ENCODE results near the gene USP12.
"Not testable (repeated sequence)": the region's sequence is repeated elsewhere in the genome, so short reads cannot be mapped to it uniquely, and the experiment has no call there.

Gene USP12

DNA sequence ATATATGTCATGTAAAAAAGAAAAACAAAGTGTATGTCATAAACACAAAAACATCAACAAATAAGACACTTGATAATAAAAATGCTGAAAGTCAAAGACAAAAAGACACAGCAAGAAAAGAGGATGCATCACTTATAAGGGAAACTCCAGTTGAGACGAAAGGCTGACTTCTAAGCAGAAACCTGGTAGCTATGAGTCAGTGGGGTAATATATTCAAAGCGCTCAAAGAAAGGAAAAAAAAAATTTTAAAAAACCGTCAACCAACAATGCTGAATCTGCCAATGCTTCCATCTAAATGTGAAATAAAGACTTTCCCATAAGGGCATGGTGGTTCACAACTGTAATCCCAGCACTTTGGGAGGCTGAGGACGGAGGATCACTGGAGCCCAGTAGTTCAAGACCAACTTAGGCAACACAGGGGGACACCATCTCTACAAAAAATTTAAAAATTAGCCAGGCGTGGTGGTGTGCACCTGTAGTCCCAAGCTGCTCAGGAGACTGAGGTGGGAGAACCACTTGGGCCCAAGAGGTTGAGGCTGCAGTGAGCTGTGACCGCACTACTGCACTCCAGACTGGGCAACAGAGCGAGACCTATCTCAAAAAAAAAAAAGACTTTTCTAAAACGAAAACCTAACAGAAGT lies 24.0 kb downstream of the USP12 start:
- peak in 1 of 5 donors; percentile 67 for DNase-seq

DNA sequence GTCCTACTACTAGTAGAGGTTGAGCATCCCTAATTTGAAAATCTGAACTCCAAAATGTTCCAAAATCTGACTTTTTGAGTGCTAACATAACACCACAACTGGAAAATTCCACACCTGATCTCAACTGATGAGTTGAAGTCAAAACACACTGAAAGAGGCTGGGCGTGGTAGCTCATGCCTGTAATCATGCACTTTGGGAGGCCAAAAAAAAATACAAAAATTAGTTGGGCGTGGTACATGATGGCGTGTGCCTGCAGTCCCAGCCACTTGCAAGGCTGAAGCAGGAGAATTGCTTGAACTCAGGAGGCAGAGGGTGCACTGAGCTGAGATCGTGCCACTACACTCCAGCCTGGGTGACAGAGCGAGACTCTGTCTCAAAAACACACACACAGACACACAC lies 29.9 kb downstream of the USP12 start:
- DNase-seq: no peak

DNA sequence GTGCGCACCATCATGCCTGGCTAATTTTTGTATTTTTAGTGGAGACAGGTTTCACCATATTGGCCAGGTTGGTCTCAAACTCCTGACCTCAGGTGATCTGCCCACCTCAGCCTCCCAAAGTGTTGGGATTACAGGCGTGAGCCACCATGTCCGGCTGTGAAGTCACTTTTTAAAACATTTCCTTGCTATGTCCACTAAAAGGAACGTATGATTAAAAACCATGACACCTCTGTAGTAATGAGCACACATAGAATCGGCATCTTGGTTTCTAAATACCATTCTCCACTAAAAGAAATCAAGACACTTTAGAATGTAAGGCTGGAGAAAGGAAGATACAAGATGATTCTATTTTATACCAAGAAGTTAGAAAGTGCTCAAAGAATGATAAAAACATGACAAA lies 30.5 kb downstream of the USP12 start:
- not testable (repeated sequence) for DNase-seq

DNA sequence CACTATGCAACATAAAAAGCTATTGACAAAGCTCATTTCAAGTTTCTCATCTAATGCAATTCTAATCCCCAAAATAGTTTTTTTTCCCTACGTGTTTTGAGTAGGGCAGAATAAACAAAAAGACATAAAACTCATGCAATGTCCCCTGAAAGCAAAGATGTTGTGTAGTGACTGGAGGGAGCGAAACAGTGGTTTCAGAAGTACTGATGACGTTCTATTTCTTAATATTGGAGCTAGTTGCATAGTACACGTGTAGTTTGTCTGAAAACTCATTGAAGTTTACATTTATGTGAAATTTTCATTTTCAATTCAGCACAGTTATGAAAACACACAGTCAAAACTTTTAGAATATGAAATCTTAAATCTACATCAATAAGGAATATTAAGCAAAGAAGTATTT lies 31.6 kb downstream of the USP12 start:
- no peak for DNase-seq

DNA sequence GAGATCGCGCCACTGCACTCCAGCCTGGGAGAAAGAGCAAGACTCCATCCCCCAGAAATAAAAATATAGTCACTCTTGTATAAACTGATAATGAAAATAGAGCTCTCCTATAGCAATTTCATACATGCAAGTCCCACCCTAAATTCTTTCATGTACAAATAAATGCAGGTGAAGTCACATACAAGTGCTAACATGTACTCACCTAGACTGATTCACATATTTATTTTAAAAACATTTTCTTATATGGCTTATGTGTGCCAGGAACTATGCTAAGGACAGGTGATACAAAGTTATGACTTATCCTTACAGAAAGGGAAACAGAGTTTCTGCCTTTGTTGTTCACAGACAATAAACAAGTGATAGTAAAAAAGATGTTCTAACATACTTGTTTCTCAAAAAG lies 32.0 kb downstream of the USP12 start:
- no peak for DNase-seq

DNA sequence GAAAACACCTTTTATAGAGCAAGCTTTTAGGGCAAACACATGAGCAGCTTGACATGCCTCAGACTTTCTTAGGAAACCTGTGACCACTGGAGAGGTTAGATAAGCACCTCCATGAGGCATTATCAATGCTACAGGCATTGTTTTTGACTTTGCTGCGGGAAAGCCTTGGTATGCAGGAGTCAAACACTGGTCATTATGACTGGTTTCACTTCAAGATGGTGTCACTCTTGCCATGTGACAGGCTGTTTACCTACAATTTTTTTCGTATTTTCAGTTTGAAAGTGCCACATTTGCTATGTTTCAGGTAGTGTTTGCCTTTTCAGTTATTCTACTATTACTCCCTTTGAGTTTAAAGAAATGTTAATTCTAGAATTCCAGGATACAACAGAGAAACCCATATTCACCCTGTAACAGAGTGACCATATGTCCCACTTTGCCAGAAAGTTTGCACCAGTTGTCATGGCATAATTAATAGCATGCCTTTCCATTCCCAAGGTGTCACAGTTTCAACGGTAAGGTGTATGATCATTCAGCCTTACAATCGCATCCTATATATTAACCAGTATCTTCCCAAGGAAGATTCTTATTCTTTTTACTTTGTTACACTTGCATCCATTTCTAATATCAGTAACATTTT lies 33.0 kb downstream of the USP12 start:
- DNase-seq: no peak

DNA sequence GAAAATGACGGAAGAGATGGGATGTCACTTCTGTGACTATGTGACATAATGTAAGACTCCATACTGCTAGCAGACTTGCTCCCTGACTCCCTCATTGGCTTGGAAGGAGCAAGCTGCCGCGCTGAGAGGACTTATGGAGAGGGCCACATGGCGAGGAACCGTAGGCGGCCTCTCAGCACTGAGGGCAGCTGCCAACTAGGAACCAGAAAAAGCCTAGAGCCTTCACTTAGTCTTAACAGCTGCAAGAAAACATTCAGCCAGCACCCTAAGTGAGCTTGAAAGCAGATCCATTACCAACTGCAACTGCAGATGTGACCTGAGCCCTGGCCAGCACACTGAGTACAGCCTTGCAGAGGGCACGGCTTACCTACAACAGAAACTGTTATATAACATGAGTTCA lies 33.9 kb downstream of the USP12 start:
- no peak for DNase-seq

DNA sequence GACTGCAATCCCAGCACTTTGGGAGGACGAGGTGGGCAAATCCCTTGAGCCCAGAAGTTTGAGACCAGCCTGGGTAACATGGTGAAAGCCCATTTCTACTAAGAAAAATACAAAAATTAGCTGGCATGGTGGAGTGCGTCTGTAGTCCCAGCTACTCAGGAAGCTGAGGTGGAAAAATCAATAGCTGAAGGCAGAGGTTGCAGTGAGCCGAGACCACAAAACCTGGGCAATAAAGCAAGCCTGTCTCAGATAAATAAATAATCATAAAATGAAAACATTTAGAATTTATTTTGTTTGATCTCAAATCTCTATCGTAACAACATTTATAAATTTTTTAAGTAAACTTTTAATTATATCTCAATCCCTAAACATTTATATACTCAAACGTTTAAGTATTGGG lies 36.6 kb downstream of the USP12 start:
- DNase-seq: no peak

DNA sequence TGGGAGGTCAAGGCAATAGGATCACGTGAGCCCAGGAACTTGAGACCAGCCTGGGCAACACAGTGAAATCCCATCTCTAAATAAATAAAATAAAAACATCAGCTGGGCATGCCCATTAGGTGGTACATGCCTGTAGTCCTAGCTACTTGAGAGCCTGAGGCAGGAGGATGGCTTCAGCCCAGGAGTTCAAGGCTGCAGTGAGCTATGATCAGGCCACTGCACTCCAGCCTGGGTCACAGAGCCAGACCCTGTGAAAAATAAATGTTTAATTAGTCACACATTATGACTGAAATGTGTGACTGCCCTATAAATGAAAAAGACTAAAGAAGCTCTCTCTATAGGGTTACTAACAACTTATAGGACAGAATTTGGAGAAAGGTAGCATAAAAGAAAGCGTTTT lies 37.7 kb downstream of the USP12 start:
- no peak for DNase-seq

DNA sequence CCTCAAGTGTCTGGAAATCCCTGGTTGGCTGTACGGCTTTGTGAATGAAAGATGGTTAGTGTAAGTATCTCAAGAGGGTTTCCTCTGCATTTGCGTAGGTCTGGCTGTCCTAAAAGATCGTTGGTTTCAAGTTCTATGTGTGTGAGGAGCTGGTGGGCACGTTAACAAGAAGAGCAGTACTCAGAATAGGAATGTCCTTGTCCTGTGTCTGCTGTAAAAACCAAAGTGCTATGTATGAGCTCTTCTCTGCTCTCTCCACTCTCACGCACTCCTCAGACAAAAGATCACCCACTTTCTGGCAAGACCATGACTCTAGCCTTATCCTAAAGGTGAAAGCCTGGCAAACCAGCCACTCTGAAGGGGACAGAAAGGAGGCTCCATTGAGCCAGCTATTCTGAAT lies 39.1 kb downstream of the USP12 start:
- peak in 1 of 5 donors; percentile 88 for DNase-seq

DNA sequence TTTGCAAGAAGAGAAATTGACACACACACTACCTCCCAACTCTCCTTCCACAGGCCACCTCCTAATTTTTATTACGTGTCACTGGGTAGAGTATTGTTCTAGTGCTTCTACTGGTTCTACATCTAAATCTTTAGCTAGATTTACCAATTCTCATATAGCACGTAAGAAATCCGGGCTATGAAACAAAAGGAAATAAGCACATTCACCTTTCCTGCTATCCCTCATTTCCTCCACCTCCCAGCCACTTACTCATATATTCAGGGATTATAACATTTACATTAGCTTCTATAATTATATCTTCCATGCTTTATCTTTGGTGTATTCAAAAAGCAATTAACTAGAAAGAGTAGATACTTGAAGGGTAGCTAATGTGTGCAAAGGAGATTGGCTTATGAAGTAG lies 39.7 kb downstream of the USP12 start:
- no peak for DNase-seq

DNA sequence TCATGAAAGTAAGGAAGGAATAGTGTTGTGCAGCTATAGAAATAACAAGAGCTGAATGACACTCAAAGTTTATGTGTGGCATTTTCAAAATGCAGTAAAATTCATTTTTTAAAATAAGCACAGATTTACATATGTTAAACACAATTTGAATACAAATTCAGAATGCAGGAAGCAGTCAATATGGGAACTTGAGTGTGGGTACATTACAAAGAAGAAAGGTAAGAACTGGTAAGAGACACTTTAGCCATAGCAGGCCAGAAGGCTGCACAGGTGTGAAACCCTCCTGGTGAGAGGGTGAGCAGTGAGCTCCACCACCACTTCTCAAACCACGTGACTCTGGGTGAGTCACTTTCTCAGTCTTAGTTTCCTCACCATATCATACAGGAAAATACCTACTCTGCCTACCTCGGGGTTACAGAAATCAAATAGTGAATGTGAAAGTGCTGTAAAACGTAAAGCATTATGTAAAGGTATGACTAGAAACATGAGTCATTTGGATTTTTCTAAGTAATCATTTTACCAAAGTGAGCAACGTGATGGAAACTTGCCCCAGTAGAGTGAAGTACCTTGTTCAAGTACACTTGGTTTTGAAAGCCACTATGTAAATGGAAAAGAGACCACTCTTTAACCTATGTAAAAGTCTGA lies 40.5 kb downstream of the USP12 start:
- DNase-seq: peak; percentile 19 to 96 (median 44)

DNA sequence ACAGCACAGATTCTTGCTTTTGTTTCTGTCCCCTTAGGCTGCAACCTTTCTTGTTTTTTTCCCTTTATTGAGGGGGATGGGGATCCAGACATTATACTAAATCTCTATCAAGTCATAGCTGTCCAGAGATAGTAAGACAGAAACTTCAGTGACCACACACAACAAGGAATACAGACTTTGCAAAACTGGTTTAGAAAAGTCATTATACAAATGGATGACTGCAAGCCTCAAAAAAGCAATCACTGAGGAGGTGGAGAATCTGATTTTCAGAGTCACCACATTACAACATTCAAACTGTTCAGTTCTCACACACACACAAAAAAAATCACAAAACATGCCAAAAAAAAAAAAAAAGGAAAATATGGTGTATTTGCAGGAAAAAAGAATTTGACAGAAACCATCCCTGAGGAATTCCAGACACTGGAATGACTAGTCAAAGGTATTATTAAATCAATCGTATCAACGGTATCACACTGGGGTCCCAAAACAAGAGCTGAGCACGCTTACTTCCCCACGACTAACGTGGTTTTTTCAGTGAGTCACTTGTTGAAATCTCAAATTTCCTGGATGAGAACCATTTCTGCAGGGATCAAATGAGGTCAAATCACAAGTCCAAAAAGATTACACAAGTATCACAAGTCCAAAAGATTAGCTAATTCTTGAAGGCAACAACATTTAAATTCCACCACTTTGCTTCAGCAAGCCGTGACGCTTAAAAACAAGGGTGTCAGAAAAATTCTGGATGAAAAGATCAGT lies 41.2 kb downstream of the USP12 start:
- peak in 1 of 5 donors; percentile 45 for DNase-seq

DNA sequence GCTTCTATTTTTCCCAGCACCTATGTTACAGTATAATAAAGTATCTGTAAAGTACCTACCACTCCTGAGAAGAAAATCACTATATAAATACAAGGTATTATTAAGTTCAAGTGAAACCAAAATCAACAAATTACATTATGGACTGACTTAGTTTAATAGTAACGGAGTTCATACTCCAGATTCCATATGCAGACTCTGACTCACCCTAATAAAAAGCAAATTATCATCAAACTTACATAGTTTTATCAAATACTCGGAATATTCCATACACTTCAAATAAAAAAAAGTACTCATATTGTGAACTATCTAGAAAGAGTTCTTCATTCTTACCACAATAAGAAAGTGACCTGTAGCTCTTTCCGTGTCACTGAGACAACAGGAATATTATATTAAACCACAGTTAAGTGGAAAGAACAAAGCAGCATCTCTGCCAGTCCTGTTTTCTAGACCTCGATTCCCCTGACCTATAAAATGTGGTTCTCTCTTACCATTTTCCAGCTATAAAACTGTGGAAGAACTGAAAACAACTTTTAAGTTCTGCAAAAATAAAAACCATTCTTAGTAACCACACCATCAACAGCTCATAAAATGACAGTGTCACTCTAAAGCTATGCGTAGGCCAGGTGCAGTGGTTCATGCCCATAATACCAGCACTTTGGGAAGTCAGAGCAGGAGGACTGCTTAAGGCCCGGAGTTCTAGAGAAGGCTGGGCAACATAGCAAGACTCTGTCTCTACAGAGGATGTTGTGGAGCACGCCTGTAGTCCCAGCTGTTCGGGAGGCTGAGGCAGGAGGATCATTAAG lies 42.6 kb downstream of the USP12 start:
- no peak for DNase-seq

DNA sequence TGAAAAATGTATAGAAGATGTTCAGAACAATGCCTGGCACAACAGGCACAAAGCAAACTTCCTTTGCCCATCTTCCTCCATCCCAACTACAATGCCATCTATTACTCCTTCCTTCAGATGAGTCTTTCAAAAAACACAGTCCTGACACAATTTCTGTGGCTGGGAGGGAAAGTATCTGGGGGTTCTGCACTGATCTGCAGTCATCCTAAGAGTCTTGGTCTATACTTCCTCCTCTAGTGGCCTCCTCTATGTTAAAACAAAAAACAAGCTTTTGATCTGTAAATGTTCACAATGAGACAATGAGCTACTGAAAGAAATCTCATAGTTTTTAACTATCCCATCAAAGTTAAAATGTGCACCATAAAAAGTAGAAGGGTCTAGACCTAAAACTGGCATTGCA lies 44.8 kb downstream of the USP12 start:
- DNase-seq: peak in 1 of 5 donors; percentile 37

DNA sequence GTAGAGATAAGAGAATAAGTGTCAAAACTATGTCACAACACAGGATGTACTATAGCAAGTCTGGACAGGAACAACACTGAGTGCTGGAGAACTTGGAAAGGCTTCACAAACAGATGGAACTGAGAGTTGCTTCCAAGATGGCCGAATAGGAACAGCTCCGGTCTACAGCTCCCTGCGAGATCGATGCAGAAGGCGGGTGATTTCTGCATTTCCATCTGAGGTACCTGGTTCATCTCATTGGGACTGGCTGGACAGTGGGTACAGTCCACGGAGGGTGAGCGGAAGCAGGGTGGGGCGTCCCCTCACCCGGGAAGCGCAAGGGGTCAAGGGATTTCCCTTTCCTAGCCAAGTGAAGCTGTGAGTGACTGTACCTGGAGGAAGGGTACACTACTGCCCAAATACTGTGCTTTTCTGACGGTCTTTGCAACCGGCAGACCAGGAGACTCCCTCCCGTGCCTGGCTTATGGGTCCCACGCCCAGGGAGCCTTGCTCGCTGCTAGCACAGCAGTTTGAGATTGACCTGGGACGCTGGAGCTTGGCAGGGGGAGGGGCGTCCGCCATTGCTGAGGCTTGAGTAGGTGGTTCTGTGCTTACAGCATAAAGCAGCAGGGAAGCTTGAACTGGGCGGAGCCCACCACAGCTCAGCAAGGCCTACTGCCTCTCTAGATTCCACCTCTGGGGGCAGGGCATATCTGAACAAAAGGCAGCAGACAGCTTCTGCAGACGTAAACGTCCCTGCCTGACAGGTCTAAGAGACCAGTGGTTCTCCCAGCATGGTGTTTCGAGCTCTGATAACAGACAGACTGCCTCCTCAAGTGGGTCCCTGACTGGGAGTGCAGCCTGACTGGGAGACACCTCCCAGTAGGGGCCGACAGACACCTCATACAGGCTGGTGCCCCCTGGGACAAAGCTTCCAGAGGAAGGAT lies 46.0 kb downstream of the USP12 start:
- no peak for DNase-seq

DNA sequence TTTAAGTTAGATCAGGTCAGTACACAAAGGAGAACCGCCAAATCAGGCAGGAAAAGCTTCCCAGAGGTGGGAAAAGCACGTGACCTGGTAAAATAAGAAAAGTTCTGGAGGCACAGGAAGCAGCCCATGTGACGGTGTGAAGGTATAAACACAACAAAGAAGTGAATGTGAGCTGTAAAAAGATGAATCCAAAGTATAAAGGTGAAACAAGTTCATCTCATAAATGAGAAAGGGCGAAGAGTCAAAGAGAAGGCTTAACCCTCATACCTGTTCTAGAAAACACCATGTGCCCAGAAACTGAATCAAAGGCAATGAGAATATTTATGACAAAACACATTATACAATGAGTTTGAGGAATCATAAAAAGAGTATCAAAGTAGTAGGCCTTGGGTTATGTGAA lies 47.0 kb downstream of the USP12 start:
- DNase-seq: no peak

DNA sequence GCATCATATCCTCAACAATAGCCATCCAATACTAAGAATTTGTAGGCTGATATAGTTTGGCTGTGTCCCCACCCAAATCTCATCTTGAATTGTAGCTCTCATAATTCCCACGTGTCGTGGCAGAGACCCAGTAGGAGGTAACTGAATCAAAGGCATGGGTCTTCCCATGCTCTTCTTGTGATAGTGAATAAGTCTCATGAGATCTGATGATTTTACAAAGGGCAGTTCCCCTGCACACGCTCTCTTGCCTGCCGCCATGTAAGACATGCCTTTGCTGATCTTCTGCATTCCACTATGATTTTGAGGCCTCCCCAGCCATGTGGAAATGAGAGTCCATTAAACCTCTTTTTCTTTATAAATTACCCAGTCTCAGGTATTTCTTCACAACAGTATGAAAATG lies 48.2 kb downstream of the USP12 start:
- not testable (repeated sequence) for DNase-seq

DNA sequence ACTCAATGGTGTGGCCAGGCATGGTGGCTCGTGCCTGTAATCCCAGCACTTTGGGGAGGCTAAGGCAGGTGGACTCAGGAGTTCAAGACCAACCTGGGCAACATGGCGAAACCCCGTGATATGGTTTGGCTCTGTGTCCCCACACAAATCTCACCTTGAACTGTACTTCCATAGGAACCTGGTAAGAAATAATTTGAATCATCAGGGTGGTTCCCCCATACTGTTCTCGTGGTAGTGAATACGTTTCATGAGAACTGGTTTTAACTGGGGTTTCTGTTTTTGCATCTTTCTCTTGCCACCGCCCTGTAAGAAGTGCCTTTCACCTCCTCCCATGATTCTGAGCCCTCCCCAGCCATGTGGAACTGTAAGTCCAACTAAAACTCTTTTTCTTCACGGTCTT lies 49.6 kb downstream of the USP12 start:
- no peak for DNase-seq

DNA sequence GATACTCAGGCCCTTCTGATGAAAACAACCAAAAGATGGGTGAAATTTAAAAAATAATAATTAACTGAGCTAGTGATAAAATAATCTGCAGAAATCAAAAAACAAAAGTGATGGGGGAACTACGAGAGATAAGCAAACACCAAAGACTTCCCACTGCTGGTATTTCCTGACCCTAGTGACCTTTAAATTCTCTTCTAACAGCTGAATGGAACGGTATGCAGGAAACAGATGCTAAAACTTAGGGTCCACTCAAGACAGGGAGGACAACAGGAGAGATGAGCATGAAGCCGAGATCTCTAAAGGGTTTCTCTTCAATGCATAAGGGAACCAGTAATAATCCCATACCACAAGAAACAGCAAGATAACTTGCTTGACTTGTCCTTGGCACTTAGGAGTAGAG lies 50.8 kb downstream of the USP12 start:
- no peak for DNase-seq

DNA sequence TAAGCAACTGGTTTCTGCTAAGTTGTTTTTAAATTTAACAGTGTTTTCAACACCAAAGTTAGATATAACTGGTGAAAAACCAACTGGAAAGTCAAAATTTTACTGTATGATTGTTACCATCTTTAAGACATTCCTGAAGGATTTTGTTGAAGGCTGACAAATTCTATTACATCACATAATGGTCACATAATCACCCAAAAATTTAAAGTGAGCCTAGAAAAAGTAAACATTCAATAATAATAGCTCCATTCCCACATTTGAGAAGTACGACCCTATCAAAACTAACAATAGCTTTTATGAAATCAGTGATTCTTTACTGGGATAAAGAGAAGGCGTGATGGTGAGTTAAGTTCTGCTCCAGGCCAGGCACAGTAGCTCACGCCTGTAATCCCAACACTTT lies 51.6 kb downstream of the USP12 start:
- no peak for DNase-seq
